Measurements from ENCODE around the gene KIF27. TPM values are rescaled to one million over a fixed set of nuclear protein-coding genes. Genes with fewer than 3 reads are reported as not detected.
"Not testable (repeated sequence)": the region's sequence is repeated elsewhere in the genome, so short reads cannot be mapped to it uniquely, and the experiment has no call there.

The KIF27 gene
- total RNA-seq, 1 experiment from 2014 or later, result 1.2 TPM

- Histone ChIP-seq H3K27ac (no peak overlapping the region), H3K36me3 (no peaks in the 10 kb centered on the region), H3K4me1 (replicated peaks) (no peaks in the 10 kb centered on the region), H3K27me3 (replicated peaks) (no peaks in the 10 kb centered on the region), H3K4me3 (no peak overlapping the region), H3K9me3 (replicated peaks) (no peaks in the 10 kb centered on the region)
- DNase-seq (ENCODE audit: low read depth in 1 of 2, low spot score in 2 of 2), result no peak
These were observed 15.1 kb downstream of the KIF27 start for GRCh38 chr9:83906144-83906543.

- not testable (repeated sequence) for H3K4me3 ChIP-seq; H3K27me3 ChIP-seq (replicated peaks); DNase-seq (ENCODE audit: low read depth in 1 of 2, low spot score in 2 of 2); H3K9me3 ChIP-seq (replicated peaks); H3K27ac ChIP-seq; H3K4me1 ChIP-seq (replicated peaks); H3K36me3 ChIP-seq
These were observed 20.6 kb downstream of the KIF27 start for GRCh38 chr9:83900615-83901014.

- H3K4me1 ChIP-seq (replicated peaks); H3K4me3 ChIP-seq; H3K9me3 ChIP-seq (replicated peaks); DNase-seq (ENCODE audit: low read depth in 1 of 2, low spot score in 2 of 2); H3K36me3 ChIP-seq; H3K27ac ChIP-seq; H3K27me3 ChIP-seq (replicated peaks): not testable (repeated sequence)
These were observed 26.9 kb downstream of the KIF27 start for GRCh38 chr9:83894301-83894700.

- H3K36me3 ChIP-seq; H3K27me3 ChIP-seq (replicated peaks); H3K4me1 ChIP-seq (replicated peaks); H3K27ac ChIP-seq; DNase-seq (ENCODE audit: low read depth in 1 of 2, low spot score in 2 of 2); H3K9me3 ChIP-seq (replicated peaks); H3K4me3 ChIP-seq: not testable (repeated sequence)
These were observed 34.7 kb downstream of the KIF27 start for GRCh38 chr9:83886498-83886897.

- not testable (repeated sequence) for H3K4me3 ChIP-seq; H3K27me3 ChIP-seq (replicated peaks); H3K36me3 ChIP-seq; H3K9me3 ChIP-seq (replicated peaks); H3K4me1 ChIP-seq (replicated peaks)
- peak; percentile 60 to 73 for DNase-seq (ENCODE audit: low read depth in 1 of 2, low spot score in 2 of 2)
- H3K27ac ChIP-seq, result 0 out of 2 replicates have a peak overlapping the region, but pooled peaks have one; percentile 6
These were observed 35.5 kb downstream of the KIF27 start for GRCh38 chr9:83885559-83886240.

- H3K27ac ChIP-seq; DNase-seq (ENCODE audit: low read depth in 1 of 2, low spot score in 2 of 2); H3K4me3 ChIP-seq; H3K27me3 ChIP-seq (replicated peaks); H3K9me3 ChIP-seq (replicated peaks); H3K36me3 ChIP-seq; H3K4me1 ChIP-seq (replicated peaks): not testable (repeated sequence)
These were observed 39.4 kb downstream of the KIF27 start for GRCh38 chr9:83881687-83882408.

GRCh38 chr9:83875559-83875958, 45.7 kb downstream of the KIF27 start:
- H3K27me3 ChIP-seq (replicated peaks); H3K36me3 ChIP-seq; H3K9me3 ChIP-seq (replicated peaks); H3K27ac ChIP-seq; DNase-seq (ENCODE audit: low read depth in 1 of 2, low spot score in 2 of 2); H3K4me1 ChIP-seq (replicated peaks); H3K4me3 ChIP-seq: not testable (repeated sequence)

GRCh38 chr9:83849895-83850294, 71.3 kb downstream of the KIF27 start:
- not testable (repeated sequence) for H3K9me3 ChIP-seq (replicated peaks); H3K27me3 ChIP-seq (replicated peaks); DNase-seq (ENCODE audit: low read depth in 1 of 2, low spot score in 2 of 2); H3K27ac ChIP-seq; H3K4me3 ChIP-seq; H3K4me1 ChIP-seq (replicated peaks); H3K36me3 ChIP-seq

GRCh38 chr9:83837070-83837643, 84.1 kb downstream of the KIF27 start:
- H3K9me3 ChIP-seq (replicated peaks); H3K27me3 ChIP-seq (replicated peaks); H3K27ac ChIP-seq; H3K4me3 ChIP-seq; DNase-seq (ENCODE audit: low read depth in 1 of 2, low spot score in 2 of 2); H3K36me3 ChIP-seq; H3K4me1 ChIP-seq (replicated peaks): not testable (repeated sequence)

- H3K4me3 ChIP-seq; H3K9me3 ChIP-seq (replicated peaks); H3K36me3 ChIP-seq; DNase-seq (ENCODE audit: low read depth in 1 of 2, low spot score in 2 of 2); H3K4me1 ChIP-seq (replicated peaks); H3K27me3 ChIP-seq (replicated peaks); H3K27ac ChIP-seq: not testable (repeated sequence)
These were observed 90.7 kb downstream of the KIF27 start for GRCh38 chr9:83830426-83831071.

- not testable (repeated sequence) for H3K27ac ChIP-seq; H3K4me1 ChIP-seq (replicated peaks); H3K27me3 ChIP-seq (replicated peaks); H3K36me3 ChIP-seq; H3K9me3 ChIP-seq (replicated peaks); H3K4me3 ChIP-seq
- peak in 1 of 2 experiments; percentile 24 for DNase-seq (ENCODE audit: low read depth in 1 of 2, low spot score in 2 of 2)
These were observed 96.1 kb downstream of the KIF27 start for GRCh38 chr9:83824986-83825623.

- H3K4me1 ChIP-seq (replicated peaks); H3K36me3 ChIP-seq; H3K27me3 ChIP-seq (replicated peaks); H3K9me3 ChIP-seq (replicated peaks); H3K27ac ChIP-seq: not testable (repeated sequence)
- DNase-seq (ENCODE audit: low read depth in 1 of 2, low spot score in 2 of 2), result peak; percentile 32 to 55
- H3K4me3 ChIP-seq, result peak within 1 kb of the TSS; percentile 50
These were observed 103.6 kb downstream of the KIF27 start, which contains the start of gene GKAP1 for GRCh38 chr9:83817356-83818278. GKAP1 (minus strand) TSS chr9:83817769; CDS start chr9:83806517, 11,252 bp downstream.

GRCh38 chr9:83817011-83817355, 104.2 kb downstream of the KIF27 start:
- not testable (repeated sequence) for DNase-seq (ENCODE audit: low read depth in 1 of 2, low spot score in 2 of 2)

More at GRCh38 chr9:83817011-83817355, 104.2 kb downstream of the KIF27 start:
- not testable (repeated sequence) for H3K4me1 ChIP-seq (replicated peaks); H3K27me3 ChIP-seq (replicated peaks); H3K36me3 ChIP-seq; H3K27ac ChIP-seq; H3K9me3 ChIP-seq (replicated peaks)
- H3K4me3 ChIP-seq, result peak overlapping the region; percentile 50

Data from SJSA1 (cell line).